ENCODE data around the gene EIF4G3.

- TF ChIP-seq CTCF (IDR thresholded peaks at IDR 0.05) (no peak), EP300 (IDR thresholded peaks at IDR 0.05) (no peak), POLR2AphosphoS5 (IDR thresholded peaks at IDR 0.05) (no peak)
Observed at GRCh38 chr1:20771780-20772179, 404.9 kb downstream of the EIF4G3 start.

All from gastroesophageal sphincter (tissue), 3 donors.